ENCODE data around the gene VWA3B. TPM values are rescaled to one million over a fixed set of nuclear protein-coding genes. Genes with fewer than 3 reads are reported as not detected.

VWA3B gene
- total and polyA plus RNA-seq, 2 donors (not counting 3 experiments of a cell fraction or from before 2014, with no cell fraction given): not detected

DNA sequence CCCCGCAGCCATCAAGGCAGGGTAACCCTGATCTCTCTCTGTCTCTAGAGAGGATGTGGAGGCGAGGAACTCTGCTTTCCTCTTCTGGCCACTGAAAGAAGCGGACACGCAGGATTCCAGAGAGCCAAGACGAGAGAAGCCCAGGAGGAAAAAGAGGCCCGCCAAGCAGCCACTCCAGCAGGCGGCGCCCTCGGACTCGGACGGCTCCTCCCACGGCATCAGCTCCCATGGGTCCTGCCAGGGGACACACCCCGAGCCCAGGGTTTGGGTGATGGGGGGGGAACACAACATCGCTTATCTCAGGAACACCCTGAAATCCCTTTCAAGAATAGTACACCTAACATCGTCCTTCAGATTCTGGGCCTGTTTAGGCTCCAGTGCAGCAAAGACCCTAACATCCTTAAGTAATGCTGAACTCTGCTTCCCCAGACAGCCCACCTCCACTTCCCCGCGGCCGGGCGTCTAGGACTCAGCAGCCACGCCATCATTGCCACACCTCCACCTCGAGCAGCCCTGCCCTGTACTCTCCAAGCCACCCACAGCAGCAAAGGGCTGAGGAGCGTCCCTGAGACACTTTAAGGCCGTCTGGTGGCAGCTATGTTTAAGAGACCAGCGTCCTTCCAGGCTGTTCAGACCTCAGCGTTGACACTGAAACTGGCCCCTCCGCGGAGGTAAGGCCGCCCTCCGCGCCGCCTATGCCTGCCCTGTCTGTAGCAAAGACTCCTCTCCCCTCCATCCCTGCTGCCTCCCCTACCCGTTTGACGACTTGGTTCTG lies 225.0 kb downstream of the VWA3B start:
- BruUV-seq (replicated peaks): no TSS peak
- H3K36me3 ChIP-seq (ENCODE audit: control insufficient read depth in 2 of 2, extremely low read depth in 1 of 2, insufficient read depth in 2 of 2, low read length in 2 of 2): no peaks in the 10 kb centered on the region
- FAIRE-seq: no peak
- H3K9me3 ChIP-seq (replicated peaks; ENCODE audit: control insufficient read depth, insufficient read depth, low read length): no peaks in the 10 kb centered on the region
- no peak overlapping the region for H2AFZ ChIP-seq (ENCODE audit: low read depth, low read length)
- H3K4me1 ChIP-seq (ENCODE audit: control insufficient read depth, extremely low read depth, insufficient read depth, low read length): no peaks in the 10 kb centered on the region
- no peak overlapping the region for H3K4me2 ChIP-seq (ENCODE audit: insufficient read depth, low read length)
- no peak overlapping the region for H3K27ac ChIP-seq (ENCODE audit: insufficient read depth, low read depth, low read length)
- CTCF ChIA-PET: no interaction called here
- no peaks in the 10 kb centered on the region for H3K79me2 ChIP-seq (ENCODE audit: control insufficient read depth, insufficient read depth, low read length)
- POLR2A ChIA-PET: no interaction called here
- DNase-seq (ENCODE audit: low read depth, low spot score): no peak
- no peak for TF ChIP-seq POLR2AphosphoS5 (IDR thresholded peaks at IDR 0.05; ENCODE audit: insufficient read depth, low read depth, low read length)
- TF ChIP-seq, protein P1, sequence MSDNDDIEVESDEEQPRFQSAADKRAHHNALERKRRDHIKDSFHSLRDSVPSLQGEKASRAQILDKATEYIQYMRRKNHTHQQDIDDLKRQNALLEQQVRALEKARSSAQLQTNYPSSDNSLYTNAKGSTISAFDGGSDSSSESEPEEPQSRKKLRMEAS (IDR thresholded peaks at IDR 0.05; ENCODE audit: insufficient read depth, insufficient read length): no peak
- TF ChIP-seq, protein P2, sequence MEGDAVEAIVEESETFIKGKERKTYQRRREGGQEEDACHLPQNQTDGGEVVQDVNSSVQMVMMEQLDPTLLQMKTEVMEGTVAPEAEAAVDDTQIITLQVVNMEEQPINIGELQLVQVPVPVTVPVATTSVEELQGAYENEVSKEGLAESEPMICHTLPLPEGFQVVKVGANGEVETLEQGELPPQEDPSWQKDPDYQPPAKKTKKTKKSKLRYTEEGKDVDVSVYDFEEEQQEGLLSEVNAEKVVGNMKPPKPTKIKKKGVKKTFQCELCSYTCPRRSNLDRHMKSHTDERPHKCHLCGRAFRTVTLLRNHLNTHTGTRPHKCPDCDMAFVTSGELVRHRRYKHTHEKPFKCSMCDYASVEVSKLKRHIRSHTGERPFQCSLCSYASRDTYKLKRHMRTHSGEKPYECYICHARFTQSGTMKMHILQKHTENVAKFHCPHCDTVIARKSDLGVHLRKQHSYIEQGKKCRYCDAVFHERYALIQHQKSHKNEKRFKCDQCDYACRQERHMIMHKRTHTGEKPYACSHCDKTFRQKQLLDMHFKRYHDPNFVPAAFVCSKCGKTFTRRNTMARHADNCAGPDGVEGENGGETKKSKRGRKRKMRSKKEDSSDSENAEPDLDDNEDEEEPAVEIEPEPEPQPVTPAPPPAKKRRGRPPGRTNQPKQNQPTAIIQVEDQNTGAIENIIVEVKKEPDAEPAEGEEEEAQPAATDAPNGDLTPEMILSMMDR (IDR thresholded peaks at IDR 0.05; ENCODE audit: extremely low read depth in 1 of 2, insufficient read depth in 1 of 2, low read depth in 1 of 2, low read length in 2 of 2): no peak
- no peak for TF ChIP-seq FOS (IDR thresholded peaks at IDR 0.05; ENCODE audit: borderline replicate concordance, insufficient read depth, low read length)
- no peak for TF ChIP-seq MYC (IDR thresholded peaks at IDR 0.05; ENCODE audit: low read depth, low read length)
- TF ChIP-seq GATA2 (IDR thresholded peaks at IDR 0.05; ENCODE audit: insufficient read depth, insufficient read length, low read depth, low read length): no peak
- TF ChIP-seq EZH2 (IDR thresholded peaks at IDR 0.05; ENCODE audit: borderline replicate concordance, low read depth, low read length, severe bottlenecking): no peak
- no peak for TF ChIP-seq JUN (IDR thresholded peaks at IDR 0.05; ENCODE audit: borderline replicate concordance, insufficient read depth, insufficient read length, low read depth)
- TF ChIP-seq POLR2A (IDR thresholded peaks at IDR 0.05; ENCODE audit: low read depth, low read length): no peak
- no peaks in the 10 kb centered on the region for H4K20me1 ChIP-seq (replicated peaks; ENCODE audit: control insufficient read depth, extremely low read depth, insufficient read depth, low read length)
- dilution Hi-C loops (cut with MboI; ENCODE audit: extremely low pct_ligation_motif_present, low sequenced_read_pairs): no loop called here
- intact Hi-C loops (cut with micrococcal nuclease): no loop called here
- no peak overlapping the region for H3K9ac ChIP-seq (replicated peaks; ENCODE audit: extremely low read depth, insufficient read depth, low read length)
- H3K4me3 ChIP-seq (replicated peaks in 1 of 3; ENCODE audit: insufficient read depth in 1 of 3, low read depth in 1 of 3, low read length in 3 of 3): no peak overlapping the region
- peaks cover 4 to 14% of the 10 kb centered on the region in 2 experiments for H3K27me3 ChIP-seq (ENCODE audit: control insufficient read depth in 2 of 2, insufficient read depth in 2 of 2, low read length in 2 of 2)
- no peaks in the 10 kb centered on the region for H3K9me1 ChIP-seq (replicated peaks; ENCODE audit: control insufficient read depth, extremely low read depth, insufficient read depth, low read length)

Data from endothelial cell of umbilical vein (primary cell).